ENCODE measurements around the gene PHYKPL.
A peak's percentile ranks its signal among the peaks of the same experiment; 100 is the strongest.
"Not testable (repeated sequence)": the region's sequence is repeated elsewhere in the genome, so short reads cannot be mapped to it uniquely, and the experiment has no call there.

The PHYKPL gene

DNA sequence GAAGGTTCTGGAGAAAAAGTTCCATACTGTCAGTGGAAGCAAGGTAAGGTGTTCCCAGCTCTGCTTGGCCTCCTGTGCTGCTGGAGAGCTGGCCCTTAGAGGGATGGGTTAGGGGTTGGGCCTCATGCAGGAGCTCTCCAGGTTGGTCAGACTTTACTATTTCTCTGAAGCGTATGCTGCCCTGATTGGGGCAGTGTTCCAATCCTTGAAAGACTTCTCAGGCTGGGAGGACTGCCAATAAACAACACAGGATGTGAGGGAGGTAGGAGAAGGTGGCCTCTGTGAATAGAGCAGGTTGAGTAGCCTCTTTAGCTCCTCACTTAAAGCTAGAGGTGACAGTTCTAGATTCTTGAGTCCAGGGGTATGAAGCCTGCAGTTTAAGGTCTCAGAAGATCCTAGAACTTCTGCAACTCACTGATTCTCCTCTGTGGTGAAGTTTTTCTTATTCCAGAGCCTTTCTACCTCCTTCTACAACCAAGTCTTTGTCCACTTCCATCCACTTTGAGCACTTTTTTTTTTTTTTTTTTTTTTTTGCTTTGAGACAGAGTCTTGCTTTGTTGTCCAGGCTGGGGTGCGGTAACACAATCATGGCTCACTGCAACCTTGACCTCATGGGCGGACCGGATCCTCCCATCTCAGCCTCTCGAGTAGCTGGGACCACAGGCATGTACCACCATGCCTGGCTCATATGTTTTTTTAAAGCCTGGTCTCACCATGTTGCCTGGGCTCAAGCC, 25.3 kb downstream of the PHYKPL start:
- no peak for DNase-seq (ENCODE audit: low spot score)

DNA sequence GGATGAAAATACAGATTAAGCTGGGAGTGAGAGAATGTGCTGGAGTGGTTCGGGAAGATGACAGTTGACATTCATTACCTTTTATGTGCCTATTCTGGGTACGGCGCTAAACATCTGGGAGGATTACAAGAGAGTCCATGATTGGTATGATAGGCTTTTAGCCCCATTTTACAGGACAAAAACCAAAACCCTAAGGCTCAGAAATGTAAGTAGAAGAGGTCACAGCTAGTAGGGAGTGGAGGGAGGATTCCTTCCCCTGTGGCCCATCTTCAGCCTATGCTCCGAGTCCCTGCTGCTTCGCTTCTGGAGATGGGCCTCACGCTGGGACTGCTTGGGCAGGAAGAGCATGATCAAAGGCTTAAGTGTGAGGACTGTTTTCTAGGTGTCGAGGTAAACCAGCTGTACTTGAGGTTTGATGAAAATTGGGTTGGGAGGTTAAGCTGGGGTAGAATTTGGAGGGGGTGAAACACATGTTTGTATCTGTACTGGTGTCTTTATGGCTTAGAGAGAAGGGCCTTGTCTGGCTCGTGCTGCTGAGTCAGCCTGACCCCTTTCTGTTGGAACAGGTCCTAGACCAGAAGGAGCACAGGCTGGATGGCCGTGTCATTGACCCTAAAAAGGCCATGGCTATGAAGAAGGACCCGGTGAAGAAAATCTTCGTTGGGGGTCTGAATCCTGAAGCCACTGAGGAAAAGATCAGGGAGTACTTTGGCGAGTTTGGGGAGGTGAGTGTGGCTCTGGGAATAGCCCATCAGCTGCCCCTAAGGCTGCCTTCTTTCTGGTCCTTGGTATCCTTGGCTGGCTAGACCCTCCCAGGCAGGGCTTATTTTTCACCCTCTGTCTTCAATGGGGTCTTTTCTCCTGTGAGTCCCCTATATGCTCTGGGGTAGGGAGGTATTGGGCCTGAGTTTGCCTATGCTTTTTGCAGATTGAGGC, 26.2 kb downstream of the PHYKPL start:
- no peak for DNase-seq (ENCODE audit: low spot score)

DNA sequence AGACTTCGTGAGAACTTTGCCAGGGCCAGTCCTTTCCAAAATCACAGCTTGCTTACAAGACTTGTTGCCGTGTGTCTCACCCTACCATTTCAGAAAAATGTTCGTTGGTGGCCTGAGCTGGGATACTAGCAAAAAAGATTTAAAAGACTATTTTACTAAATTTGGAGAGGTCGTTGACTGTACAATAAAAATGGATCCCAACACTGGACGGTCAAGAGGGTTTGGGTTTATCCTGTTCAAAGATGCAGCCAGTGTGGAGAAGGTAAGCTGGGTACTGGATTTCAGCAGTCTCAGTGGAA, 26.9 kb downstream of the PHYKPL start:
- no peak for DNase-seq (ENCODE audit: low spot score)

DNA sequence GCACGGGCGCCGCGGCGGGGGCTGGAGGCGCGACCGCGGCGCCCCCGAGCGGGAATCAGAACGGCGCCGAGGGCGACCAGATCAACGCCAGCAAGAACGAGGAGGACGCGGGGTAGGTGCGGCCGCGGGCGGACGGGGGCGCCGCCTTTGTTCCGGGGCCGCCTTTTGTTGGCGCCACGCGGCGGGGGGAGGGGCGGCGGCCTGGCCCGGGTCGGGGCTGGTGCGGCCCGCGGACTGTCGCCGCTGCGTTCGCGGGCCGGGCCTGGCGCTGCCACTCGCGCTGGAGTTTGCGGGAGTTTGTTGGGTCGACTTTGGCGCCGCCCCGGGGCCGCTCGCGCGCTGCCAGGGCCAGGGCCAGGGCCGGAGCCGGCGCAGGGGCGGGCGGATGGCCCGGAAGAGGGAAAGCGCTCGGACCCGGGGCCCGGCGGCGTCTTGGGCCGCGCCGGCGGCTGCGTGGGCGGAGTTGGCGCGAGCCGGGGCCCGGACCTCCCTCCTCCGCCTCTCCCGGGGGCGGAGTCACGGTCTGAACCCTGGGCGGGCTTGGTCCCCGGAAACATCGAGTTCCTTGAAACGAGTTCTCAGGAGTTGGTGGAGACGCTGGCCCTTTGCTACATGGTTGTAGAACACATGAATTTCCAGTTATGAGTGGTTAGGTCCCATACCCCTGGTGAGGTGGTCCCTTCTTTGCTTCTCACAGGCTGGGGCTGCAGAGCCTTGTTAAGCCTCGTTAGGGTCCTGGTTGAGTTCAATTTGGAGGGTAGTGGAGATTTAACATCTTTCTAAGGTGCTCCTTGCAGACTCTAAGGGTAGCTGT, 27.5 kb downstream of the PHYKPL start:
- DNase-seq (ENCODE audit: low spot score): peak; percentile 93

DNA sequence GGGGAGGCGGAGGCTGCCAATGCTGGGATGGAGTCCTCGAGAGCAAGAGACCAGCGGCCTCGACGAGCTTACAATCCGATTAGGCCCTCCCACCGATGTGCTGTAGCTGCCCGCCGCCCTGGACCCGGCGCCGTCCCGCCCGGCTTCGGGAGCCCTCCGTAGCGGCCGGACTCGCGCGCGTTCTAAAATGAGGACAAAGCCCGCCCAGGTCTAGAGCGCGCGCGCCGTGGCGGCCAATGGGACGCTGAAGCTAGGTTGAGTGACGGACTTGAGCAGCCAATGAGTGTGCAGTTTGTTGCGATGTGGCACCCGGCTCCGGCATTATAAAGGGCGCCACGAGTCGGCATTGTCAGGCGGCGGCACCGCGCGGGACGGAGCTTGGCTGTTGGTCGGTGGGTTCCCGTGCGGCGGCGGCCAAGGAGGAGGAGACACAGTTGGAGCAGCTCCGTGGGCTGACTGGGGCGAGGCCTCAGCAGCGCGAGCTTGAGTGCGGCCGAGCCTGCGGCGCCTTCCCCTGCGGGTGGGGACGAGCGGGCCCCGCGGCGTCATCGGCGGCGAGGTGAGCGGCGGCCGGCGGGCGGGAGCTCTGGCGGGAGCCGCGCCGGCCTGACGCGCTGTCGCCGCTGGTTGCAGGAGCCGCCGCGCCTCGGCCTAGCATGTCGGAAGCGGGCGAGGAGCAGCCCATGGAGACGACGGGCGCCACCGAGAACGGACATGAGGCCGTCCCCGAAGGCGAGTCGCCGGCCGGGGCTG, 28.2 kb downstream of the PHYKPL start, which contains the start of gene HNRNPAB:
TSS of gene HNRNPAB (plus strand) at position 352 of the 753 bp plus-strand sequence. CDS start at position 657, 305 bp downstream.
- DNase-seq (ENCODE audit: low spot score): peak; percentile 100

DNA sequence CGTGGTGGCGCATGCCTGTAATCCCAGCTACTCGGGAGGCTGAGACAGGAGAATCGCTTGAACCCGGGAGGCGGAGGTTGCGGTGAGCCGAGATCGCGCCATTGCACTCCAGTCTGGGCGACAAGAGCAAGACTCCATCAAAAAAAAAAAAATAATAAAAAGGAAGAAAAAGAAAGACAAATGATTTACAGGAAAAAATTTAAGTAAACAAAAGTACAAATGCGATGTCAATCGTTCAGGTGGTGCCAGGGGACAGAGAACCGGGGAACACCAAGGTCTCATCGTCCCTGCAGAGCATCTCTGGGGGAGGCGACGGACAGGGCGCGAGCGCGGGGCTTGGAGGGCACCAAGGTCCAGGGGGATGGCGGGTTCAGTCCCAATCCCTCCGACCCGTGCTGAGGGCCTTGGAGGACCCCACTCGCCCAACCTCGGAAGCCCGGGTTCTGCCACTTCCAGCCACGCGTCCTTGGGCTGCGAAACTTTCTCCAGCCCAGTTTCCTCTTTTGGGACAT, 28.9 kb downstream of the PHYKPL start:
- DNase-seq (ENCODE audit: low spot score): no peak

DNA sequence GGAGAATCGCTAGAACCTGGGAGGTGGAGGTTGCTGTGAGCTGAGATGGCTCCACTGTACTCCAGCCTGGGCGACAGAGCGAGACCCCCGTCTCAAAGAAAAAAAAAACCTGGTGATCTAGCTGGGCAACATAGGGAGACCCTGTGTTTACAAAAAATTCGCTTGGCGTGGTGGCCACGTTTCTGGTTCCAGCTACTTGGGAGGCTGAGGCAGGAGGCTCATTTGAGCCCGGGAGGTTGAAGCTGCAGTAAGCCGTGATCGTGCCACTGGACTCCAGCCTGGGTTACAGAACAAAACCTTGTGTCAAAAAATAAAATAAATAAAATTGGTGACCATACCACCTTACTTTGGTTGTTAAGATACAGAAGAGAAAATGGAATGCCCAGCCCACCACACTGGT, 30.1 kb downstream of the PHYKPL start:
- DNase-seq (ENCODE audit: low spot score): no peak

DNA sequence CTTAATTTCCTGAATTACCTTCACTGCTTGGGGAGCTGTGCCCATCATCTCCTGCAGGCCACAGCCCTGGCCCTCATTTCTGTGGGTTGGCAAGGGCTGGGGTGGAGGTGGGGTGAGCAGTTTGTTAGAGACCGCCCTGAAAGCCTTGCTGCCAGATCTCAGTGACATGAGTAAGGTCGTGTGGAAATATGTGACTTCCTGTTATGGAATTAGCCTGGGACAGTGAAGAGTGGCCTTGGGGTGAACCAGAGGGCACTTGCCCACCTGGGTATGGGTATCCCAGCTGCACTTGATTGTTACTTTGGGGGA, 30.7 kb downstream of the PHYKPL start:
- DNase-seq (ENCODE audit: low spot score): no peak

DNA sequence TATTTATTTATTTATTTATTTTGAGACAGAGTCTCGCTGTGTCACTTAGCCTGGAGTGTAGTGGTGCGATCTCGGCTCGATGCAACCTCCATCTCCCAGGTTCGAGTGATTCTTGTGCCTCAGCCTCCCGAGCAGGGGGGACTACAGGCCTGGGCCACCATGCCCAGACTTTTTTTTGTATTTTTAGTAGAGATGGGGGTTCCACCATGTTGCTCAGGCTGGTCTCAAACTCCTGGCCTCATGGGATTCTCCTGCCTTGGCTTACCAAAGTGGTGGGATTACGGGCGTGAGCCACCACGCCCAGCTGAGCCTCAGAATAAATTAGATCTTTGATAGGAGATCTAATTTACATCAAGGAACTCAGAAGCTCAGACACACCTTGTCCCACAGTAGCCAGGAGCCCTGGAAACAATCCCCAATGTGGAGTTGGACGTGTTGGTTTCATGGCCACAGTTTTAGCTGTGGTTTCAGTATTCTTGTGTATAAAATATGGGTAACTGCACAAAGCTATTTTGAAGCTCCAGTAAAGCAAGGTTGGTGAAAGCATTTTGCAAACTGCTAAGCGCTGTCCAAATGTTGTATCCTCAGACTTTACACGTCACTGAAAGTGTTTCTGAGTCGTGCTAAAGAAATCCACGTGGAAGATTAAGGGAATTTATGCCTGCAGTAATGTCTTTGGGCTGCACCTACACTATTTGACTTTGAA, 31.2 kb downstream of the PHYKPL start:
- no peak for DNase-seq (ENCODE audit: low spot score)

DNA sequence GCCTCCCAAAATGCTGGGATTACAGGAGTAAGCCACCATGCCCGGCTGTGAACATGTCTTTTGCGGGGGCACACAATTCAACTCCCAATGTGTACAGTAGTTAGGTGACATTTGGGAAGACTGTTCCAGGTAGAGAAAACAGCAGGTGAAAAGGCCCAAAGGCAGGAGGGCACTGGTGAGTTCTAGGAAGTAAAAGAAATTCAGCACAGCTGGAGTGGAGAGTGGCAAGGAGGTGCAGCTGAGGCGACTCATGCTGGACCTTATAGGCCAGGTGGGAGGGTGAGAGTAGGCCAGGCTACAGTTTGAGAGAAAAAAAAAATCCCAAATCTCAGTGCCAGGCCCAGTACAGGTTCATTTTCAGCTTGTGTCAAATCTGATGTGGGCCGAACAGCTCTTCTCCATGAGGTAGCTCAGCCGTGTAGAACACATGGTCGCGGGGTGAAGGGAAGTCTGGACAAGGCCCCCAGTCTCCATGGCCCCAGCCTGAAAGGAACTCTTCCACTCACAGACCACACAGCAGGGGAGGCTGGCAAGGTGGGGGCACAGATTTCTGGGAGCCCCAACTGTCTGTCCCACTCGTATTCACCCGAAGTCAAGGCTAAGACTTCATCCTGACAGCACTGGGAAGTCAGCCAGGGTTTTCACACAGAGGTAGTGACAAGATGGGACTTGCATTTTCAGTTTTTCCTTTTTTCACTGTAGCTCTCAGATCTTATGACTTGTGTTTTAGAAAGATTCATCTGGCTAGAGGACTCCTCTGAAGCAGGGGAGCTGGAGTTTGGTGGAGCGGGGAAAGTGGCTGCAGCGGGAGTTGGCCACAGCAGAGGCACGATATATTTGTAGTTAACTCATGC, 32.8 kb downstream of the PHYKPL start:
- no peak for DNase-seq (ENCODE audit: low spot score)

DNA sequence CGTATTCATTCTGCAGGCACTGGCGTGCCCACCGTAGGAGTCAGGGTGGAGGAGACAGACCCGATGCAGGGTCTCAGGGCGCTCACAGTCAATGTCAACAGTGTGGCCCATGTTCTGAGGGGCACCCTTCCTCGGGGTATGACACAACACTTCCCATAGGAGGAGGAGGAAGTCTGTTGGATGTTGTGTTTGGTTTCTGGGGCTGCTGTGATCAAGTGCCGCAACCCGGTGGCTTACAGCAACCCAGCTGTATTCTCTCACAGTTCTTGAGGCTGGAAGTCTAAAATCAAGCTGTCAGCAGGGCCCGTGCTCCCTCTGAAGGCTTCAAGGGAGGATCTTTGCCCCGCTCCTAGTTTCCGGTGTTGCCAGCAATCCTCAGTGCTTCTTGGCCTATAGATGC, 33.9 kb downstream of the PHYKPL start:
- no peak for DNase-seq (ENCODE audit: low spot score)

DNA sequence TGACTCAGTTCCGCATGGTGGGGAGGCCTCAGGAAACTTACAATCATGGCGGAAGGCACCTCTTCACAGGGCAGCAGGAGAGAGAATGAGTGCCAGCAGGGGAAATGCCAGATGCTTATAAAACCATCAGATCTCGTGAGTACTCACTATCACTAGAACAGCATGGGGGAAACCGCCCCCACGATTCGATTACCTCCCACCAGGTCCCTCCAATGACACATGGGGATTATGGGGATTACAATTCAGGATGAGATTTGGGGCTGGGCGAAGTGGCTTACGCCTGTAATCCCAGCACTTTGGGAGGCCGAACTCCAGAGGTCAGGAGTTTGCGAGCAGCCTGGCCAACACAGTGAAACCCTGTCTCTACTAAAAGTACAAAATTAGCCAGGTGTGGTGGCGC, 34.5 kb downstream of the PHYKPL start:
- not testable (repeated sequence) for DNase-seq (ENCODE audit: low spot score)

DNA sequence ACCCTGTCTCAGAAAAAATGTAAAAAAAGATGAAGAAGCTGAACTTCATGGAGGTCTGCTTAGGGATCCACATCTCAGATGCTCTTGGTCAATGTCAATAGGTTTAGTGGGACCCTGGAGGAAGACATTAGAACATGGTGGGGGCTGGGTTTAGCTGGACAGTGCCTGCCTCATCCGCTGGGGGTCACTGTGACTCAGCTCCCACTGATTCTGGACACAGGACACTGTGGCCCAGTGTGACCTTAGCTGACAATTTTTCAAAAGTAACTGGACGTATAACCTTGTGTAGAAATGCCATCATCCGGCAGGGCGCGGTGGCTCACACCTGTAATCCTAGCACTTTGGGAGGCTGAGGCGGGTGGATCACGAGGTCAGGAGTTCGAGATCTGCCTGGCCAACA, 35.6 kb downstream of the PHYKPL start:
- no peak for DNase-seq (ENCODE audit: low spot score)

DNA sequence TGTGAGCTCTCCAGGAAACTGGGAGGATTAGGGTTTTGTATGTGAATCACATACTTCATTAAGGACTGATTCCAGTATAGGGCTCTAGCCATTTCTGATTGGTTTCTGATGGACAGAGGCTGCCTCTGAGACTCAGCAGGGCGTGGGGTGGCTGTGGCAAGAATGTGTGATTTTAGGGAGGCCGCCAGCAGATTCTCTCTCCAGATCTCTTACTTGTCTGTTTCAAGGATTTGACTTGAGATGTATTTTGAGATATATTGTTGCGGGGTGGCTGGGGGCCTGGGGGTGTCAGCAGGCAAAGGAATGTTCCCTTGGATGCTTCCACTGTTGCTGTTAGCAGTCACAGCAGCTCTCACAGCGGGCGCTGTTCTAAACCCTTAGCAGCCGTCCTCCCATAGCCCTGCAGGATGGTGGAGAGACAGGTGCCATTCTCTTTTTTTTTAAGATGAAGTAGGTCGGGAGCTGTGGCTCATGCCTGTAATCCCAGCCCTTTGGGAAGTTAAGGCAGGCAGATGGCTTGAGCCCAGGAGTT, 36.3 kb downstream of the PHYKPL start:
- no peak for DNase-seq (ENCODE audit: low spot score)

DNA sequence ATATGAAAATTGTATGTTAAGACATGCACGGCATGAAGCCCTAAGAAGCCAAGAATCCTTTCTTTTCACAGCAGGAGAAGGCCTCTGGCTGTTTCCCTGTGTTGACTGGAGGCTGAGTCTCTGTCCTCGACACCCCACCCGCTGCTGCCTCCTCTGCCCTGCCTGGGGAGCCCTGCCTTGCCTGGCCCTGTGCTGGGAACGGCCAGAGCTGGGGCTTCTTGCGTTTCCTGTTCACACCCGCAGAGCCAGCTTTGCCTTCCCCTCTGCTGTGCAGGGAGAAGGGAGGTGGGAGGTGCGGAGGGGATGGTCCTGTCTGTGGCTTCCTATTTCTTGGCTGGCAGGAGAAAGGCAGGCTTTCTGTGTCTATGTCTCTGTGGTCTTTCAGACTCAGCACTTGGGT, 38.6 kb downstream of the PHYKPL start:
- DNase-seq (ENCODE audit: low spot score): no peak

DNA sequence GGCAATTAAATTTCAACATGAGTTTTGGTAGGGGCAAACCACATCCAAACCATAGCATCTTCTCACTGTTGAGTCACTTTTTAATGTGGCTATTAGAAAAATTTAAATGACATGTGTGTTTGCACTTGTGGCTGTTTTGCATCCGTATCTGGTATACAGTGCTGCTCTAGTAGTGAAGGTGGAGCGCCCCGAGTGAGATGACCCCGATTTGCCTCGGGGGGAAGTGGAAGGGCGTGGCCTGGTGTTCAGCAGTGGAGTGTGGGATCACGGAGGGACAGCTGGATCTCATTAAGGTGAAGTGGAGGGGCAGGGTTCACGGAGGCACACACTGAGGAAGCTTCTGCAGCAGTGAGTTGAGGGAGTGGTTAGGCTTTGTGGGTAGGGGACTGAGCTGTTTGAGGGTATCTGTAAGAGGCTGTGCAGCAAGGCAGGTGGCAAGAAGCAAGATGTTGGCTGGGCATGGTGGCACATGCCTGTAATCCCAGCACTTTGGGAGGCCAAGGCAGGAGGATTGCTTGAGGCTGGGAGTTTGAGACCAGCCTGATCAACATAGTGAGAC, 39.3 kb downstream of the PHYKPL start:
- no peak for DNase-seq (ENCODE audit: low spot score)

DNA sequence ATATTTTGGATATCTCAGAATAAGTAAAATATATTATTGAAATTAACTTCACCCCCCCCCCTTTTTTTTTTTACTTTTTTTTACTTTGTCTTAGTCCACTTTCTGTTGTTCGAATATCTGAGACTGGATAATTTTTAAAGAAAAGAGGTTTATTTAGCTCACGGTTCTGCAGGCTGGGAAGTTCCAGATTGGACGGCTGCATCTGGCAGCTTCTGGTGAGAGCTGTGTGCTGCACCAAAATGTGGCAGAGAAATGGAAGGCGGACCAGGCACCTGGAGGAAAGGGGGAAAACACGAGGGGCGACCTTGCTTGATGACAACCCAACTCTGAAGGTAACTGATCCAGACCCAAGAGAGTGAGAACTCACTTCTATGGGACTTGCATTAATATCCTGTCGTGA, 39.8 kb downstream of the PHYKPL start:
- no peak for DNase-seq (ENCODE audit: low spot score)

DNA sequence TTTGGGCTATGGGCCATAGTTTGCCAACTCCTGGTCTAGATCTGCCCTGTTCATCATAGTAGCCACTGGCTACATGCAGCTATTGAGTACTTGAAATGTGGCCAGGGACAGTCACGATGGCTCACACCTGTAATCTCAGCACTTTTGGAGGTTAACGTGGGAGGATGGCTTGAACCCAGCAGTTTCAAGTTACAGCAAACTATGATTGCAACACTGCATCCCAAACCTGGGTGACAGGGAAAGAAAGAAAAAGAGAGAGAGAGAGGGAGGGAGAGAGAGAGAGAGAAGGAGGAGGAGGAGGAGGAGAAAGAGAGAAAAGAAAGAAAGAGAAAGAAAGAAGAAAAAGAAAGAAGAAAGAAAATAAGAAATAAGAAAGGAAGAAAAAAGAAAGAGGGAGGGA, 40.4 kb downstream of the PHYKPL start:
- DNase-seq (ENCODE audit: low spot score): no peak

DNA sequence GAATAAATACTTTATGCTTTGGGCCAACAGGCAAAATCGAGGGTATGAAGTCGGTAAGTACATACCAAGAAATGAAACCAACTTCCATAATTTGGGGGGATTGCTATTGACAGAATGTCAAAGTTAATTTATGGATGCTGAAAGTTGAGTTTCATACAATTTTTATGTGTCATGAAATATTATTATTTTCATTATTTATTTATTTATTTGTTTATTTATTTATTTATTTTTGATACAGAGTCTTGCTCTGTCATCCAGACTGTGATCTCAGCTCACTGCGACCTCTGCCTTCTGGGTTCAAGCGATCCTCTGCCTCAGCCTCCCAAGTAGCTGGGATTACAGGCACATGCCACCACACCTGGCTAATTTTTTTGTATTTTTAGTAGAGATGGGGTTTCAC, 40.9 kb downstream of the PHYKPL start:
- no peak for DNase-seq (ENCODE audit: low spot score)

DNA sequence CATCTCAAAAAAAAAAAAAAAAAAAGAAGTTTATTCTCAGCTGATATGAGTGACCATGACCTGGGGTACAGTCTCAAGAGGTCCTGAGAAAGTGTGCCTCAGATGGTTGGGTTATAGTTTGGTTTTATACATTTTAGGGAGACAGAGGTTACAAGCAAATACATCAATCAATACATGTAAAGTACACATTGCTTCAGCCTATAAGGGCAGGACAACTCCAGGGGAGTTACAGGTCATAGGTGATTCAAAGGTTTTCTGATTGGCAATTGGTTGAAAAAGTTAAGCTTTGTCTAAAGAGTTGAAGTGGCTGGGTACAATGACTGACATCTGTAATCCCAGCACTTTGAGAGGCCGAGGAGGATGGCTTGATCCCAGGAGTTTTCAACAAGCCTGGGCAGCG, 43.2 kb downstream of the PHYKPL start:
- no peak for DNase-seq (ENCODE audit: low spot score)
